GM18508 (cell line): ENCODE data around the gene TSPAN31.
A peak's percentile ranks its signal among the peaks of the same experiment; 100 is the strongest.

Experiments
- ATAC-seq: cut with Tn5 transposase; IDR thresholded peaks from one replicate; pipeline ENCODE4 v1.9.1; 2021; ENCODE audit warnings: moderate number of reproducible peaks; ENCODE audit not compliant: insufficient read depth, unreplicated experiment

Gene TSPAN31

GRCh38 chr12:57779736-57780135, 34.9 kb downstream of the TSPAN31 start:
- no peak for ATAC-seq

DNA sequence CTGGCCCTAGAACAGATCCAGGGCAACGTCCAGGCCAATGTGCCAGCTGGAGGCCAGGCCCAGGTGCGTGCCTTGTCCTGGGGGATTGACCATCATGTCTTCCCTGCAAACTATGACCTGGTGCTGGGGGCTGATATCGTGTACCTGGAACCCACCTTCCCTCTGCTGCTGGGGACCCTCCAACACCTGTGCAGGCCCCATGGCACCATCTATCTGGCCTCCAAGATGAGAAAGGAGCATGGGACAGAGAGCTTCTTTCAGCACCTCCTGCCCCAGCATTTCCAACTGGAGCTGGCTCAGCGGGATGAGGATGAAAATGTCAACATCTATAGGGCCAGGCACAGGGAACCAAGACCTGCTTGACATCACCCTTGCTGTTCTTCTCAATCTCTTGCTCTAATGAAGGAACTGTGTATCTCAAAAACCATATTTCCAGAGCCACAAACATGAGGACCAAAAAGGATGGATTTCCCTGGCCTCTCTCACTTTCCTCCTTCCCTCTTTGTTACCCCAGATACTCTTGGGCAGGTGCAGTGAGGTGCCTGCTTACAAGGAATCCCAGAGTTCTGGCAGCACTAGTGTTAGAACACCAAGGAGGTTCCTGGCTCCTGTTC, 35.6 kb downstream of the TSPAN31 start:
- no peak for ATAC-seq

DNA sequence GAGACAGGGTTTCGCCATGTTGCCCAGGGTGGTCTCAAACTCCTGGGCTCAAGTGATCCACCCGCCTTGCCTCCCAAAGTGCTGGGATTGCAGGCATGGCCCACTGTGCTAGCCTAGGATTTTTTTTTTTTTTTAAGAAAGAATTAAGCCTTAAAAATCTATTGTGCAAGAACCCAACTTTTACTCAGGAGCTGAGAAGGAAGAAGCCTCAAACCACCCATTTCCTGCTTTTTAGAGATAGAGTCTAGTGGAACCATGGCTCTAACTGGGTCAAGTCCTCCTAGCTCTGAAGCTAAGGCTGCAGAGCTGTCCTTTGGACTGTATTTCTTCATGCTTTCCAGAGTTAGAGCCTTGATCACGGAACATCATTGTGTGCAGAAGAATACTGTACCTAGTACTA, 36.4 kb downstream of the TSPAN31 start:
- no peak for ATAC-seq

DNA sequence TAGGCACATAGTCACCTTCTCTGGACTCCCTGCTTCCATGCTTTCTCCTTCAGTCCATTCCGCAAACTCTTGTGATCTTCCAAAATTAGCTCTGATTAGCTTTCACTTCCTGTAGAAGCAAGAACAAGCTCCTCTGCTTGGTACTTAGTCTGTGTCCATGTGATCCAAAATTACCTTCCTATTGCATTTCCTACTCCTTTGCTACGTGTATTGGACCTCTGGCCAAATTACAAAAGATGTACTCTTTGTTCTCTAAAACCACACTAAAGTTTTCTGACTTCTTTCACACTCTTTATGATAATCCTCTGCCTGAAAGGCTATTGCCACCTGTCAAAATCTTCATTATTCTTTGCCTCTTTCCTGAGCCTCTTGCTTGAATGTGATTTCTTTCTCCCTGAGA, 37.0 kb downstream of the TSPAN31 start:
- ATAC-seq: no peak

- no peak for ATAC-seq
Observed at GRCh38 chr12:57782243-57782607, 37.4 kb downstream of the TSPAN31 start.

GRCh38 chr12:57782608-57783465, 38.0 kb downstream of the TSPAN31 start, which contains the start of gene TSFM:
TSFM (plus strand) TSS chr12:57782787; CDS start chr12:57782802, 15 bp downstream.
- peak; percentile 58 for ATAC-seq

GRCh38 chr12:57783466-57783801, 38.6 kb downstream of the TSPAN31 start:
- ATAC-seq: no peak

- no peak for ATAC-seq
Observed at GRCh38 chr12:57783861-57784260, 39.0 kb downstream of the TSPAN31 start.

DNA sequence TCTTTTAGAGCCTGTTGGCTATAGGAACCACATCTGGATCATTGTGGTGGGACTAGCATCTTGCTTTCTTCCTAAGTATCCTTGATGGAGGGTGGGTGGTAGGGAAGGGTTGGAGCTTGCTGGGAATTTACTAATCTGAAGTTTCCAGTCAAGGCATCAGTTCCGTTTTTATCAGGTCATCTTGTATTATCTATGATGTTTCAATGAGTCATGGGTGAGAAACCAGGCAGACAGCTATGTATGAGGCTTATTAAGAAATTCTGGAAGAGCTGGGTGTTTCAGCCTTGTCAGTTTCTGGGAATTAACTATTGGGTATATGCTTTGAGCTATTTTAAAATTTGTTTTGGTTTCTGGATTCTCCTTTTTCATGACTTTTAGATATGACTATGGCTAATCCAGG, 49.1 kb downstream of the TSPAN31 start:
- no peak for ATAC-seq

- ATAC-seq: no peak
Observed at GRCh38 chr12:57795354-57795753, 50.5 kb downstream of the TSPAN31 start.

GRCh38 chr12:57796996-57797395, 52.2 kb downstream of the TSPAN31 start:
- ATAC-seq: no peak

DNA sequence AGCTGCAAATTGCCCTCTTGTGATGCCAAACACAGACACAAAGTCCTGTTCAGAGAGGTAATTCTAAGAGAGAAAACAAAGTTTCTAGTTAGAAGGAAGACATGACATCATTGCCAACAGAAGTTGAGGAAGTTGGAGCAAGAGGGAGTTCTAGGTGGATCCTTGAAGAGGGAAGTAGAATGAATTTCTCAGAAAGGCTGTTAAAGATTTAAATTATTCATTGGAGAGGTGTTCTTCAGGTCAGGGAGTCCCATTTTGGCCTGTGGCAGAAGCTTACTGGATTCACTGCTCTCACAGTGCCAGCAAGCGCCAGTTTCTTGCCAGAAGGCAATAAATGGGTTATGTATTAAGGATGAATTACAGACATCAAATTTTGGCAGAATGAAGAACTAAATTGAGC, 53.1 kb downstream of the TSPAN31 start:
- ATAC-seq: no peak
